ENCODE data around the gene ZNF598. TPM values are rescaled to one million over a fixed set of nuclear protein-coding genes. Genes with fewer than 3 reads are reported as not detected.

The ZNF598 gene
- total RNA-seq, 3 donors from 2014 or later (not counting 1 experiment from before 2014, with no cell fraction given) = 56.1 to 71.6 (median 58.2) TPM

GRCh38 chr16:2037115-2037514 is 27.5 kb upstream of the ZNF598 start:
- H3K27ac Mint-ChIP-seq = no peak overlapping the region
- WGBS (ENCODE audit: insufficient coverage) = 91% methylated on average over 15 of the region's 15 CpGs
- H3K27ac ChIP-seq (ENCODE audit: low read length) = no peak overlapping the region
- peaks cover 6% of the 10 kb centered on the region for H3K4me1 ChIP-seq (ENCODE audit: control insufficient read depth, insufficient read depth, low read length)
- no peak for TF ChIP-seq CTCF (IDR thresholded peaks at IDR 0.05)
- no peaks in the 10 kb centered on the region for H3K4me1 Mint-ChIP-seq
- H3K27me3 Mint-ChIP-seq (ENCODE audit: low read depth in 2 of 2) = no peaks in the 10 kb centered on the region
- DNase-seq (no peak), ATAC-seq (no peak)
- no peaks in the 10 kb centered on the region for H3K36me3 ChIP-seq (ENCODE audit: control insufficient read depth, insufficient read depth, low read length)
- H3K9me3 Mint-ChIP-seq = no peaks in the 10 kb centered on the region
- H3K36me3 Mint-ChIP-seq = no peaks in the 10 kb centered on the region
- intact Hi-C loops (cut with micrococcal nuclease) = no loop called here
- no peak overlapping the region for H3K4me3 ChIP-seq (ENCODE audit: low read length)
- H3K9me3 ChIP-seq (ENCODE audit: control insufficient read depth, insufficient read depth, low read length) = no peaks in the 10 kb centered on the region
- H3K4me3 Mint-ChIP-seq = no peak overlapping the region
- H3K27me3 ChIP-seq (ENCODE audit: control insufficient read depth, insufficient read depth, low read length) = no peaks in the 10 kb centered on the region

- H3K4me1 Mint-ChIP-seq = no peaks in the 10 kb centered on the region
- Histone ChIP-seq H3K27me3 (ENCODE audit: control insufficient read depth, insufficient read depth, low read length) (no peaks in the 10 kb centered on the region), H3K36me3 (ENCODE audit: control insufficient read depth, insufficient read depth, low read length) (no peaks in the 10 kb centered on the region), H3K4me3 (ENCODE audit: low read length) (no peak overlapping the region), H3K4me1 (ENCODE audit: control insufficient read depth, insufficient read depth, low read length) (peaks cover 6% of the 10 kb centered on the region), H3K27ac (ENCODE audit: low read length) (no peak overlapping the region), H3K9me3 (ENCODE audit: control insufficient read depth, insufficient read depth, low read length) (no peaks in the 10 kb centered on the region)
- no peak for DNase-seq
- ATAC-seq = no peak
- no peaks in the 10 kb centered on the region for H3K27me3 Mint-ChIP-seq (ENCODE audit: low read depth in 2 of 2)
- H3K27ac Mint-ChIP-seq = no peak overlapping the region
- H3K36me3 Mint-ChIP-seq = no peaks in the 10 kb centered on the region
- TF ChIP-seq CTCF (IDR thresholded peaks at IDR 0.05) = no peak
- H3K4me3 Mint-ChIP-seq = no peak overlapping the region
- H3K9me3 Mint-ChIP-seq = no peaks in the 10 kb centered on the region
- WGBS (ENCODE audit: insufficient coverage) = 94% methylated on average over 47 of the region's 47 CpGs
- intact Hi-C loops (cut with micrococcal nuclease) = no loop called here
Observed at GRCh38 chr16:2036200-2036966, 26.8 kb upstream of the ZNF598 start.

- ATAC-seq (no peak), DNase-seq (no peak)
- H3K4me1 Mint-ChIP-seq = no peaks in the 10 kb centered on the region
- H3K4me3 Mint-ChIP-seq = no peak overlapping the region
- no peaks in the 10 kb centered on the region for H3K36me3 Mint-ChIP-seq
- Histone ChIP-seq H3K36me3 (ENCODE audit: control insufficient read depth, insufficient read depth, low read length) (no peaks in the 10 kb centered on the region), H3K4me3 (ENCODE audit: low read length) (no peak overlapping the region), H3K4me1 (ENCODE audit: control insufficient read depth, insufficient read depth, low read length) (peaks cover 6% of the 10 kb centered on the region), H3K27me3 (ENCODE audit: control insufficient read depth, insufficient read depth, low read length) (no peaks in the 10 kb centered on the region), H3K9me3 (ENCODE audit: control insufficient read depth, insufficient read depth, low read length) (no peaks in the 10 kb centered on the region), H3K27ac (ENCODE audit: low read length) (no peak overlapping the region)
- no peaks in the 10 kb centered on the region for H3K27me3 Mint-ChIP-seq (ENCODE audit: low read depth in 2 of 2)
- H3K9me3 Mint-ChIP-seq = no peaks in the 10 kb centered on the region
- 94% methylated on average over 34 of the region's 34 CpGs for WGBS (ENCODE audit: insufficient coverage)
- no peak for TF ChIP-seq CTCF (IDR thresholded peaks at IDR 0.05)
- H3K27ac Mint-ChIP-seq = no peak overlapping the region
- intact Hi-C loops (cut with micrococcal nuclease) = no loop called here
Observed at GRCh38 chr16:2035431-2036199, 26.0 kb upstream of the ZNF598 start.

Data from natural killer cell (primary cell).